SK-N-SH treated with all-trans-retinoic acid at 6 μM for 48 hours (cell line): ENCODE data around the gene LNX2.

Experiments used
- ATAC-seq: fragments of 200-7000 bp; cut with Tn5 transposase; 3 replicates; pipeline ENCODE4 v1.9.1; 2020; ENCODE audit warnings: mild to moderate bottlenecking, moderate library complexity
- ARNTL ChIP-seq: fragments of 450-650 bp; formaldehyde crosslinking; IDR thresholded peaks from 2 replicates; pipeline ENCODE4 v1.5.0; 2020; ENCODE audit warnings: low read depth, mild to moderate bottlenecking, moderate library complexity, borderline replicate concordance
- BACH2 ChIP-seq: fragments of 250-450 bp; sonication (Bioruptor Pico); IDR thresholded peaks from 2 replicates; pipeline ENCODE4 v1.9.0; 2021; ENCODE audit warnings: mild to moderate bottlenecking, borderline replicate concordance
- CREB5 ChIP-seq: fragments of 250-450 bp; sonication (Bioruptor Pico); IDR thresholded peaks from 2 replicates; pipeline ENCODE4 v1.5.1; 2020; ENCODE audit warnings: low read depth, mild to moderate bottlenecking, moderate library complexity
- ESRRG ChIP-seq: fragments of 250-450 bp; sonication (Bioruptor Pico); IDR thresholded peaks from 2 replicates; pipeline ENCODE4 v1.6.1; 2021; ENCODE audit warnings: mild to moderate bottlenecking
- GLIS3 ChIP-seq: fragments of 250-450 bp; sonication (Bioruptor Pico); IDR thresholded peaks from 2 replicates; pipeline ENCODE4 v1.5.0; 2020; ENCODE audit warnings: mild to moderate bottlenecking, moderate library complexity
- OSR1 ChIP-seq: fragments of 250-450 bp; sonication (Bioruptor Pico); IDR thresholded peaks from 2 replicates; pipeline ENCODE4 v1.8.0; 2022; ENCODE audit warnings: moderate library complexity, mild to moderate bottlenecking, inconsistent platforms
- POU6F1 ChIP-seq: fragments of 250-450 bp; sonication (Bioruptor Pico); IDR thresholded peaks from 2 replicates; pipeline ENCODE4 v1.8.0; 2021; ENCODE audit warnings: low read depth, mild to moderate bottlenecking, moderate library complexity, borderline replicate concordance
- SNAI2 ChIP-seq: fragments of 250-450 bp; sonication (Bioruptor Pico); IDR thresholded peaks from 2 replicates; pipeline ENCODE4 v1.5.0; 2020; ENCODE audit warnings: mild to moderate bottlenecking, moderate library complexity
- TCF4 ChIP-seq: fragments of 250-450 bp; sonication (Bioruptor Pico); IDR thresholded peaks from 2 replicates; pipeline ENCODE4 v1.8.0; 2021; ENCODE audit warnings: mild to moderate bottlenecking, moderate library complexity, borderline replicate concordance
- TOX ChIP-seq: fragments of 250-450 bp; sonication (Bioruptor Pico); IDR thresholded peaks from 2 replicates; pipeline ENCODE4 v1.8.0; 2021; ENCODE audit warnings: mild to moderate bottlenecking, moderate library complexity, borderline replicate concordance
- TSHZ2 ChIP-seq: fragments of 250-450 bp; sonication (Bioruptor Pico); IDR thresholded peaks from 2 replicates; pipeline ENCODE4 v1.5.0; 2020; ENCODE audit warnings: mild to moderate bottlenecking, moderate library complexity
- ZC3H10 ChIP-seq: fragments of 250-450 bp; sonication (Bioruptor Pico); IDR thresholded peaks from 2 replicates; pipeline ENCODE4 v1.5.1; 2021; ENCODE audit warnings: mild to moderate bottlenecking, moderate library complexity
- ZFP3 ChIP-seq: fragments of 250-450 bp; sonication (Bioruptor Pico); IDR thresholded peaks from 2 replicates; pipeline ENCODE4 v1.5.0; 2020; ENCODE audit warnings: mild to moderate bottlenecking, moderate library complexity
- ZFP30 ChIP-seq: fragments of 450-650 bp; formaldehyde crosslinking; IDR thresholded peaks from 2 replicates; pipeline ENCODE4 v1.5.0; 2022; ENCODE audit warnings: mild to moderate bottlenecking, moderate library complexity
- TF ChIP-seq, protein P1 (sequence below): fragments of 250-450 bp; sonication (Bioruptor Pico); IDR thresholded peaks from 2 replicates; pipeline ENCODE4 v1.8.0; 2020; ENCODE audit warnings: mild to moderate bottlenecking, moderate library complexity, borderline replicate concordance
- TF ChIP-seq, protein P2 (sequence below): fragments of 250-450 bp; sonication (Bioruptor Pico); IDR thresholded peaks from 2 replicates; pipeline ENCODE4 v1.5.1; 2021; ENCODE audit warnings: mild to moderate bottlenecking, moderate library complexity

The LNX2 gene

GRCh38 chr13:27497563-27498230 lies 122.6 kb downstream of the LNX2 start (continued):
- TF ChIP-seq, protein P1, sequence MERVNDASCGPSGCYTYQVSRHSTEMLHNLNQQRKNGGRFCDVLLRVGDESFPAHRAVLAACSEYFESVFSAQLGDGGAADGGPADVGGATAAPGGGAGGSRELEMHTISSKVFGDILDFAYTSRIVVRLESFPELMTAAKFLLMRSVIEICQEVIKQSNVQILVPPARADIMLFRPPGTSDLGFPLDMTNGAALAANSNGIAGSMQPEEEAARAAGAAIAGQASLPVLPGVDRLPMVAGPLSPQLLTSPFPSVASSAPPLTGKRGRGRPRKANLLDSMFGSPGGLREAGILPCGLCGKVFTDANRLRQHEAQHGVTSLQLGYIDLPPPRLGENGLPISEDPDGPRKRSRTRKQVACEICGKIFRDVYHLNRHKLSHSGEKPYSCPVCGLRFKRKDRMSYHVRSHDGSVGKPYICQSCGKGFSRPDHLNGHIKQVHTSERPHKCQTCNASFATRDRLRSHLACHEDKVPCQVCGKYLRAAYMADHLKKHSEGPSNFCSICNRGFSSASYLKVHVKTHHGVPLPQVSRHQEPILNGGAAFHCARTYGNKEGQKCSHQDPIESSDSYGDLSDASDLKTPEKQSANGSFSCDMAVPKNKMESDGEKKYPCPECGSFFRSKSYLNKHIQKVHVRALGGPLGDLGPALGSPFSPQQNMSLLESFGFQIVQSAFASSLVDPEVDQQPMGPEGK (CRISPR knock-in tag), result no peak
- no peak for TF ChIP-seq TCF4
- TF ChIP-seq ZFP30, result no peak
- no peak for TF ChIP-seq CREB5 (CRISPR knock-in tag)
- TF ChIP-seq POU6F1, result no peak

DNA sequence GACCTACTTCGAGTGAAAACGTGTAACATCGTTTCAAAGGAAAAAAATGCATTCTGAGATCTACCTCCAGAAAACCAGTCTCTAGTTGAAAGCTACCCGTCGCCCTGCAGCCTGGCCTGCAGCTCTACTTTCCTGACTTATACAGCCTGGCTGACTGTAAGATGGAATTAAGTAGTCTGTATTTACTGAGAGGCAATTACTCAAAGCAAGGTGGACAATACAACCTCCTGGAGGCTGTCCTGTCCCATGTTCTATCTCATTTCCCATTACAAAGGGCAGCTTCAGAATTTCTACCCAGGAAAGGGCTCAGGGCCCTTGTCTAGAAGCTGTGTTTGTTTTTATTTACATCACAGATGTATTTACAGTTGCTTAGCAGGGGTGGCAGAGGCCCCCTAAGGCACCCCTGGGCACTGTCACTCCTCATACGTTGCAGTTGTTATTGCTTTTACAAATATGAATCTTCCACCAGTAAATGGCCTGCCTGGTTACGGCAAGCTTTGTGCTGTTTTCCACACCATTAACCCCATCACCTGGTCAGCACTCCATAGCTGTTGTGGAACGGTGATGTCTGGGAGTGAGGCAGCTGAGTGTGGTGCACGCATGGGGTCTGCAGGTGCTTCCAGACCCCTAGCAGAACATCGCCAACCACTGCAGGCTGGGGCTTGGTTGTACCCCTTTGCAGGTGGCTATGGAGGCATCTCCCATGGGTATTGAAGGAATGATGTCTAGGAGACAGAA lies 123.6 kb downstream of the LNX2 start:
- TF ChIP-seq OSR1 (CRISPR knock-in tag), result no peak
- TF ChIP-seq, all 23 proteins: peak for 0
- no peak for ATAC-seq

DNA sequence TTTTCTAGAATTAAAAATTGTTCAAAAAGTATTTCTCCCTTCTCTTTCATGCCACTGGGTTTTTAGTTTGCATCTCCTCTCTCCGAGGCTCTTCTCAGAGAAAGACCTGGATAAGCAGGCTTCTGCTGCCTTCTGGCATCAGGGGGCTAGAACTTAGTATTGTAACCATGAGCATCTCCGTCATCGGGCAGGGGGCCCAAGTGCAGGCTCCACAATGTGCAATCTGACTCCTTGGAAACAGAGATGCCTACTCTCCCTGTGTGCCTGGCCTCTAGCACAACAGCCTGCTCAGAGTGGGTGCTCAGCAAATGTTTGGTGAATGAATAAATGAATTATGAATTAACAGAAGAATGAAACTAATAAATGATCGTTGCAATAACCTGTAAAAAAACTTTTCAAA lies 124.3 kb downstream of the LNX2 start:
- TF ChIP-seq SNAI2 (CRISPR knock-in tag), result no peak
- no peak for TF ChIP-seq TOX (CRISPR knock-in tag)
- TF ChIP-seq BACH2 (CRISPR knock-in tag), result no peak
- no peak for TF ChIP-seq OSR1 (CRISPR knock-in tag)
- TF ChIP-seq TSHZ2 (CRISPR knock-in tag), result no peak
- TF ChIP-seq TCF4, result no peak
- no peak for TF ChIP-seq ZFP3
- TF ChIP-seq, protein P2, sequence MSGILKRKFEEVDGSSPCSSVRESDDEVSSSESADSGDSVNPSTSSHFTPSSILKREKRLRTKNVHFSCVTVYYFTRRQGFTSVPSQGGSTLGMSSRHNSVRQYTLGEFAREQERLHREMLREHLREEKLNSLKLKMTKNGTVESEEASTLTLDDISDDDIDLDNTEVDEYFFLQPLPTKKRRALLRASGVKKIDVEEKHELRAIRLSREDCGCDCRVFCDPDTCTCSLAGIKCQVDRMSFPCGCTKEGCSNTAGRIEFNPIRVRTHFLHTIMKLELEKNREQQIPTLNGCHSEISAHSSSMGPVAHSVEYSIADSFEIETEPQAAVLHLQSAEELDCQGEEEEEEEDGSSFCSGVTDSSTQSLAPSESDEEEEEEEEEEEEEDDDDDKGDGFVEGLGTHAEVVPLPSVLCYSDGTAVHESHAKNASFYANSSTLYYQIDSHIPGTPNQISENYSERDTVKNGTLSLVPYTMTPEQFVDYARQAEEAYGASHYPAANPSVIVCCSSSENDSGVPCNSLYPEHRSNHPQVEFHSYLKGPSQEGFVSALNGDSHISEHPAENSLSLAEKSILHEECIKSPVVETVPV (CRISPR knock-in tag), result no peak
- TF ChIP-seq ESRRG (CRISPR knock-in tag), result no peak
- no peak for TF ChIP-seq GLIS3
- no peak for TF ChIP-seq ZC3H10 (CRISPR knock-in tag)
- TF ChIP-seq, protein P1 (CRISPR knock-in tag), result no peak
- TF ChIP-seq ARNTL (CRISPR knock-in tag), result no peak
- no peak for ATAC-seq
